Body of pancreas (tissue), 4 donors: Measurements from ENCODE around the gene TCF12. TPM values are rescaled to one million over a fixed set of nuclear protein-coding genes. Genes with fewer than 3 reads are reported as not detected.
"Not testable (repeated sequence)": the region's sequence is repeated elsewhere in the genome, so short reads cannot be mapped to it uniquely, and the experiment has no call there.

Experiments used
- ATAC-seq: fragments of 150-250 bp; one replicate; pipeline ENCODE4 v1.9.1; 2016
- DNase-seq, 4 donors: peaks; one replicate each; pipeline ENCODE4 v3.0.0-alpha.2; 2019
- H3K27ac ChIP-seq, 4 donors: fragments of 200-600 bp; sonication (generic); 1 replicate in 3 of 4; 2 replicates in 1 of 4; pipeline versions ENCODE4 v1.5.1 to v1.6.1; 2016 to 2019; ENCODE audit warnings: mild to moderate bottlenecking in 1 of 4, mixed read lengths in 1 of 4, moderate library complexity in 1 of 4
- H3K27me3 ChIP-seq, 2 donors: fragments of 200-600 bp; sonication (generic); one replicate each; pipeline ENCODE4 v1.6.0; 2016; ENCODE audit warnings: mild to moderate bottlenecking in 1 of 2
- H3K36me3 ChIP-seq, 2 donors: fragments of 200-600 bp; sonication (generic); replicated peaks in 1 of 2; 2 replicates each; pipeline ENCODE4 v1.5.1; 2016; ENCODE audit warnings: low read depth in 2 of 2; ENCODE audit not compliant: insufficient read depth in 1 of 2
- H3K4me1 ChIP-seq: fragments of 200-600 bp; sonication (generic); one replicate; pipeline ENCODE4 v1.6.0; 2016
- H3K4me3 ChIP-seq, 2 donors: fragments of 200-600 bp; sonication (generic); 1 replicate in 1 of 2; 2 replicates in 1 of 2; pipeline ENCODE4 v1.5.1; 2016 to 2019
- H3K9me3 ChIP-seq, 3 donors: fragments of 200-600 bp; sonication (generic); 1 replicate in 2 of 3; 2 replicates in 1 of 3; pipeline ENCODE4 v1.5.1; 2016
- POLR2A ChIP-seq, 3 donors: fragments of 450-650 bp; IDR thresholded peaks; one replicate each; pipeline ENCODE4 v1.6.1; 2016; ENCODE audit warnings: antibody characterized with exemption in 3 of 3, mild to moderate bottlenecking in 2 of 3
- WGBS, 2 donors: methylation state at CpG; one replicate each; pipeline ENCODE4 v1.1.5; 2017; 5-methylcytosine and 5-hydroxymethylcytosine counted together
- intact Hi-C: fragments of 100-400 bp; cut with DNase I; formaldehyde crosslinking; loops from one replicate; pipeline ENCODE4 v1.15.1; 2023
- total RNA-seq, 2 donors: library from RNA; depleted of rRNA; stranded (reverse); fragments of >200 nt; gene quantifications; one replicate each; pipeline ENCODE4 v1.1.0, GENCODE V29; 2016
- TF ChIP-seq, protein P1 (sequence below), 7 experiments: fragments of 450-650 bp in 4 of 7; fragments of 200-600 bp in 3 of 7; sonication (generic) in 3 of 7; IDR thresholded peaks; one replicate each; pipeline ENCODE4 v1.5.1; 2016 to 2019; ENCODE audit warnings: antibody characterized with exemption in 7 of 7

Gene TCF12
- total RNA-seq, 2 donors from 2014 or later = 27.2 to 49.4 TPM

DNA sequence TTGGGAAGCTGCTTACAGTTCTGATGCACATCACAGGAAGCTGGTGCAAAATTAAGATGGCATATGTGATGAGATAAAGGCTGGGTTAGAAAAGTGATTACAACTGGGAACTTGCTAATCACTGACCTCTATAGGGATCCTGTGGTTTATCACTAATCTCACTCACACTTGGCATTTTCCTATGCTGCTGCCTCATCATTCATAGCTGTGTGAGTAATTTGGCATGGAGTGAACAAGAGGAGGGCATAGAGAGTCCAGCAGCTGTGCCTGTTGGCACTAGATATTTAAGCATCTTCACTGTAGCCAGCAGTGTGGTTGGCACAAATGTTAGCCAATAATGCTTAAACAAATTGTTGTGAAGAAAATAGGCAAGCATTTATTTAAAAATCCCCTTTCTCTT lies 240.1 kb downstream of the TCF12 start:
- no peak overlapping the region for H3K4me3 ChIP-seq
- H3K27ac ChIP-seq = no peak overlapping the region
- no peak for ATAC-seq
- H3K27me3 ChIP-seq = no peaks in the 10 kb centered on the region
- H3K36me3 ChIP-seq = no peaks in the 10 kb centered on the region
- no peaks in the 10 kb centered on the region for H3K9me3 ChIP-seq
- DNase-seq = no peak
- no peak for TF ChIP-seq POLR2A (IDR thresholded peaks at IDR 0.05)
- H3K4me1 ChIP-seq = peaks cover 7% of the 10 kb centered on the region
- intact Hi-C loops = no loop called here

DNA sequence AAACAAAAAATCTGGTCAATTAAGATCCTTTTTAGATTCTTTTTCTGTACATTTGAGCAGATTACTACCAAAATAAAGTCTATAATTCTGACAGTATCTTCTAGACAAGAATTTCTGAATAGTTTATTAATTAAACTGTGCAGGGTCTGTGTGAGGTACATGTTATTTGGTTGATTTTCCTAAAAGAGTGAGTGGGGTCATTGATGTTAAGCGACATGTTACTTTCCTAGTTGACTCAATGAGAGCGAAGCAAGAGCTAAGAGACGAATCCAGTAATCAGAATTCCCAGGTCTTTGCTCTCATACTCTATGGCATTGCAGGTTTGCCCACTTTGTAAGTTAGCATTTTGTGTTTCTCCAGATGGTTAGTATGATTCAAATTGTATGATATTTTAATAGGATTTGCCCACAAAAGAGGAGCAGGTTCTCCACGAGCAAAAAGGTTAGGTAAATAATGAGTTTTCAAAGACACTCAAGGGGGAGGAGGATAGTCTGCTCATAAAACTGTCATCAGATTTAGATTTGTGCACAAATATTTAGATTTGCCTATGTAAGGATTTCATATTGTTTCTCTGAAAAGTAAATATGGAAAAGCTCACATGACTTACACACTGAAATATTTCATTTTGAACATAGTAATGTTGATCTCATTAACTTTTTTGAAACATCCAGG lies 240.7 kb downstream of the TCF12 start:
- H3K4me1 ChIP-seq = peaks cover 7% of the 10 kb centered on the region
- no peak overlapping the region for H3K27ac ChIP-seq
- TF ChIP-seq POLR2A (IDR thresholded peaks at IDR 0.05) = no peak
- ATAC-seq = no peak
- intact Hi-C loops = no loop called here
- no peak overlapping the region for H3K4me3 ChIP-seq
- H3K9me3 ChIP-seq = no peaks in the 10 kb centered on the region
- no peaks in the 10 kb centered on the region for H3K36me3 ChIP-seq
- no peak for DNase-seq
- 86 to 87% methylated on average over 4 of the region's 4 CpGs for WGBS, 2 donors
- no peaks in the 10 kb centered on the region for H3K27me3 ChIP-seq

DNA sequence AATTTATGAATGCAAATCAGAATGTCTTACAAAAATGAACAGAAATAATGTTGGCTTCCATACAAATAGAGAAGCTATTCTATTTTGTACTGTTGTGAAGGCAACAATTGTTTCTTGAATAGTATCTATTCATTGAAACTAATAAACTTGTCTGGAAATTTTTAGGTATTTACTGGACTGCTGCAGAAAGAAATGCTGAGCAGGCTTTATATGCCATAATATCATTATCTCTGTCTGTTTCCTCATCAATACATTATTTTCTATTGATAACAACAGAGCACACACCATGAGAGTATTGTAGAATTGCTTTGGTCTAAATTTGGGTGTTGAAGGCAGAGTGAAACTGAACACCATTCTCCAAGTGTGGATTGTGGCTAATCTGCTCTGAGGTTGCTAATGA lies 241.3 kb downstream of the TCF12 start:
- ATAC-seq = no peak
- Histone ChIP-seq H3K27me3 (no peaks in the 10 kb centered on the region), H3K4me3 (no peak overlapping the region), H3K4me1 (peaks cover 7% of the 10 kb centered on the region), H3K36me3 (no peaks in the 10 kb centered on the region), H3K27ac (no peak overlapping the region), H3K9me3 (no peaks in the 10 kb centered on the region)
- TF ChIP-seq POLR2A (IDR thresholded peaks at IDR 0.05) = no peak
- TF ChIP-seq, protein P1, sequence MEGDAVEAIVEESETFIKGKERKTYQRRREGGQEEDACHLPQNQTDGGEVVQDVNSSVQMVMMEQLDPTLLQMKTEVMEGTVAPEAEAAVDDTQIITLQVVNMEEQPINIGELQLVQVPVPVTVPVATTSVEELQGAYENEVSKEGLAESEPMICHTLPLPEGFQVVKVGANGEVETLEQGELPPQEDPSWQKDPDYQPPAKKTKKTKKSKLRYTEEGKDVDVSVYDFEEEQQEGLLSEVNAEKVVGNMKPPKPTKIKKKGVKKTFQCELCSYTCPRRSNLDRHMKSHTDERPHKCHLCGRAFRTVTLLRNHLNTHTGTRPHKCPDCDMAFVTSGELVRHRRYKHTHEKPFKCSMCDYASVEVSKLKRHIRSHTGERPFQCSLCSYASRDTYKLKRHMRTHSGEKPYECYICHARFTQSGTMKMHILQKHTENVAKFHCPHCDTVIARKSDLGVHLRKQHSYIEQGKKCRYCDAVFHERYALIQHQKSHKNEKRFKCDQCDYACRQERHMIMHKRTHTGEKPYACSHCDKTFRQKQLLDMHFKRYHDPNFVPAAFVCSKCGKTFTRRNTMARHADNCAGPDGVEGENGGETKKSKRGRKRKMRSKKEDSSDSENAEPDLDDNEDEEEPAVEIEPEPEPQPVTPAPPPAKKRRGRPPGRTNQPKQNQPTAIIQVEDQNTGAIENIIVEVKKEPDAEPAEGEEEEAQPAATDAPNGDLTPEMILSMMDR (IDR thresholded peaks at IDR 0.05) = no peak
- no peak for DNase-seq
- intact Hi-C loops = no loop called here

DNA sequence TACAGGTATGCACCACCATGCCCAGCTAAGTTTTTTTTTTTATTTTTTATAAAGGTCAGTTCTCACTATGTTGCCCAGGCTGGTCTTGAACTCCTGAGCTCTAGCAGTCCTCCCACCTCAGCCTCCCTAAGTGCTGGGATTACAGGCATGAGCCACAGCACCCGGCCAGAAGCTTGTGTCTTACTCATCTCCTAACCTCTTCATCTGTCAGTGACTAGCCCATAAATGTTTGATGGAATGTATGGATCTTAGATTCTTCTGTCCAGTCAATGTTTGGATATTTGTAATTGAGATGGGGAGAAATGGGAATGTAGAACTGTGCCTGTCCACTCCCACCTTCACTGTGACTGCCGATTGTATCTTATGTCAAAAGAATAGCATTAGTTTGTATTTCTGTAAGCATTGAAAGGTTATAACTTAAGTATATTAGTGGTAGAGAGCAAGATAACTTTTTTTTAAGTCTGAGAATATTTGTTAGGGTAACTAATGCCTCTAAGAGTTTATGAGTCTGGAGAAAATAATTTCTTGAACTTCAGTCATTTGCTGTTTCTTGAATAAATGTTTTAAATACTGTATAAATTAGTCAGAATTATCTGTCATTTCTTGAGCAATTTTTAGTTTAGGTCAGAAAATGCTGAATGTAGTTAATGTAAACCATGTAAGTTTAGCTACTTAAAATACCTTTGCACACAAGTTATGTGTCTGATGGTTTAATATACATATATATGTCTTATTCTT lies 242.5 kb downstream of the TCF12 start:
- H3K27me3 ChIP-seq = no peaks in the 10 kb centered on the region
- TF ChIP-seq, protein P1 (IDR thresholded peaks at IDR 0.05) = no peak
- no peak for TF ChIP-seq POLR2A (IDR thresholded peaks at IDR 0.05)
- peaks cover 7% of the 10 kb centered on the region for H3K4me1 ChIP-seq
- no peak for ATAC-seq
- DNase-seq = no peak
- no peak overlapping the region for H3K4me3 ChIP-seq
- WGBS, 2 donors = 64 to 68% methylated on average over 2 of the region's 2 CpGs
- no peak overlapping the region for H3K27ac ChIP-seq
- no peaks in the 10 kb centered on the region for H3K36me3 ChIP-seq
- H3K9me3 ChIP-seq = no peaks in the 10 kb centered on the region
- intact Hi-C loops = no loop called here

DNA sequence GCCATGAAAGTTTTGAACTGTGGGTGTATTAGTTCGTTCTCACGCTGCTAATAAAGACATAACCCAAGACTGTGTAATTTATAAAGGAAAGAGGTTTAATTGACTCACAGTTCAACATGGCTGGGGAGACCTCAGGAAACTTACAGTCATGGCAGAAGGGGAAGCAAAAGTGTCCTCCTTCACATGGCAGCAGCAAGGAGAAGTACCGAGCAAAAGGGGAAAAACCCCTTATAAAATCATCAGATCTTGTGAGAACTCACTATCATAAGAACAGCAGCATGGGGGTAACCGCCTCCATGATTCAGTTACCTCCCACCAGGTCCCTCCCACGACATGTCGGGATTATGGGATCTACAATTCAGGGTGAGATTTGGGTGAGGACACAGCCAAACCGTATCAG lies 245.8 kb downstream of the TCF12 start:
- H3K27me3 ChIP-seq, H3K9me3 ChIP-seq, H3K27ac ChIP-seq, intact Hi-C loops, ATAC-seq, H3K4me1 ChIP-seq, H3K36me3 ChIP-seq, H3K4me3 ChIP-seq, DNase-seq: not testable (repeated sequence)
- WGBS, 2 donors = 96 to 98% methylated on average over 7 of the region's 7 CpGs

DNA sequence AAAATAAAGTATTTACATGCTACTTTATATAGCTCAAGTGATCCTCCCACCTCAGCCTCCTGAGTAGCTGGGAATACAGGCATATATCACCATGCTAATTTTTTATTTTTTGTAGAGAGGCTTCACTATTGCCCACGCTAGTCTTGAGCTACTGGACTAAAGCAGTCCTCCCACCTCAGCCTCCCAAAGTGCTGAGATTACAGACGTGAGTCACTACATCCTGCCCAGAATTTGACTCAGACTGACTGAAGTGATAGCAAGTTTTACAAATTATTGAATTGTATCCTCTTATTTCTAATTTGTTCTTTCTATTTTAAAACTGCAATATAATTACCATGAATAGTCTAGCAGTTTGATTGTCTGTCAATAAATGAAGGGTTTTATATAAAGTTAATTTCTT lies 247.5 kb downstream of the TCF12 start:
- H3K4me1 ChIP-seq = no peaks in the 10 kb centered on the region
- H3K4me3 ChIP-seq = no peak overlapping the region
- H3K9me3 ChIP-seq = no peaks in the 10 kb centered on the region
- ATAC-seq = no peak
- no peak for DNase-seq
- TF ChIP-seq POLR2A (IDR thresholded peaks at IDR 0.05) = no peak
- TF ChIP-seq, protein P1 (IDR thresholded peaks at IDR 0.05) = no peak
- H3K27ac ChIP-seq = no peak overlapping the region
- no peaks in the 10 kb centered on the region for H3K27me3 ChIP-seq
- intact Hi-C loops = no loop called here
- no peaks in the 10 kb centered on the region for H3K36me3 ChIP-seq
- 67 to 72% methylated on average over 2 of the region's 2 CpGs for whole genome bisulfite sequencing, 2 donors
